Stimulated activated CD8-positive, alpha-beta memory T cell treated with anti-CD3 and anti-CD28 coated beads, Interleukin-15, amount 100 ng/mL, for 4 hours (primary cell): ENCODE measurements around the gene SNAP29.
A peak's percentile ranks its signal among the peaks of the same experiment; 100 is the strongest.
"Not testable (repeated sequence)": the region's sequence is repeated elsewhere in the genome, so short reads cannot be mapped to it uniquely, and the experiment has no call there.

Experiments used
- DNase-seq, 2 donors: peaks; one replicate each; pipeline ENCODE4 v3.0.0-alpha.2; 2020; ENCODE audit warnings: low read depth in 2 of 2

The SNAP29 gene

DNA sequence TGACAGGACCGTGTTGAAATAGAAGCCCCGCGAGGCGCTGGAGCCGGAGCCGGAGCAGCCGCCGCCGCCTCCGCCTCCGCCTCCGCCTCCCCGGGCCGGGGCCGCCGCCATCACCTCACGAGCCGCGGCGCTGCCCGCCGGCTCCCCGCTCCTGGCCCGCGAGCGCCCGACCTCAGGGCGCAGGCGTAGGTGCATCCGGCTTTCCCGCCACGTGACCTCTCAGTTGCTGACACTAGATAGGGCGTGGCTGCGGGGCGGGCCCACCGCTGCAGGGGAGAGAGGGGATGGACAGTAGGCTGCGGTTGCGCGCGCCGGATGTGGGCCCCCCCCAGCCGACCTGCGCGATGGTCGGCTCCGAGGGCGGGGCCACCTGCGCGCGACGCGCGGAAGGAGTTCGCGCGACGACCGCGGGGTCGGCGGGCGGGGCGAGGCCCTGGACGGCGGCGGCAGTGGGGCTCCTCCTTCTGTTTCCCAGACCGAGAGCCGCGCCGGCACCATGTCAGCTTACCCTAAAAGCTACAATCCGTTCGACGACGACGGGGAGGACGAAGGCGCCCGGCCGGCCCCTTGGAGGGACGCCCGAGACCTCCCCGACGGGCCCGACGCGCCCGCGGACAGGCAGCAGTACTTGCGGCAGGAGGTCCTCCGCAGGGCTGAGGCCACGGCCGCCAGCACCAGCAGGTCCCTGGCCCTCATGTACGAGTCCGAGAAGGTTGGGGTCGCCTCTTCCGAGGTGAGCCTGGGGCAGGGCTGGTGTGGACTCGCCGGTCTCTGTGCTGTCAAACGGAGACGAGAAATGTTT, at the start of gene SNAP29, which contains the start of gene PI4KA:
TSS of gene SNAP29 (plus strand) at position 393 of the 802 bp plus-strand sequence. CDS start at position 497, 104 bp downstream.
TSS of gene PI4KA (minus strand) at position 197 of the 802 bp plus-strand sequence. CDS start at position 111, 86 bp downstream.
- peak; percentile 95 to 96 for DNase-seq

DNA sequence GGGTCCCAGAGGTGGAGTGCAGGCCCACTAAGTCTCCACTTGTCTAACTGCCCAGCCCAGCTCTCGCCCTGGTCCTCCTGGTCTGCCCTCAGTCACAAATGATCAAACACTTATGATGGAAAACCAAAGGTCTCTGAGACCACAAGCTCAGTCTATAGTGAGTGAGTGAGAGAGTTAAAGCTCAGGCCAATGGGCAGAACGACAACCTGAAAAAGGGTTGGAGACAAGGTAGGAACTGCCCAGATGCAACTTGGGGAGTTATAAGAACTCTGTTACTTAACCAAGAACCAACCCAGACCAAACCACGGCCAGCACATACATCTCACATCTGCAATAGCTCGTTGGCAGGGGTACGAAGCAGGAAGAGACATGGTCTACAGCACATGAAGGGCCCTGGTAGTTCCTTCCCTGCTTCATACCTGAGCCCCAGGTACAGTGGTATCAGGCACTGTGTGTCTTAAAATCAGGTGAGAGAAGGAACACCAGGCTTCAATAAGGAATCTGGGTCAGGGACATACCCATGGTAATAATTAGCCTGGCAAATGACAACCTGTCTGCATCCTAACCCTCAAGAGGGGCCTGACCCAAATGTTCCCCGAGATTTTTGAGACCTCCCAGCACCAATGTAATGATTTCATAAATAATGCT, 49.1 kb upstream of the SNAP29 start:
- no peak for DNase-seq

DNA sequence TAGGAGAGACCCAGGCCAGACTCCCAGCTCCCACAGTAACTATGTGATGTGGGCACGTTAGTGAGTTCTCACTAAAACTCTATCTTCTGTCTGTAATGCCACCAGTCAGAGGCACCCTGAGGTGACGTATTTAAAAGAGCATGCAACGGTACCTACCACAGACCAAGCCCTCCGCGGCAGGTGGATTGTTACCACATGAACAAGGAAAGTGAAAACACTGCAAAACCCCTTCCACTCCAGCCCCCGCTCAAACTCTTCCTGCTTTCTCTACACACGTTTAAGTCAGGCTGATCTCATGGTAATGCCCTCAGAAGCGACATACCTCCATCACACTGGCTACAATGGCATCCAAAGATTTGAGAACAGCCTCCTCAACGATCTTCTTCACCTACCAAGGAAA, 48.2 kb upstream of the SNAP29 start:
- peak; percentile 1 to 9 for DNase-seq

DNA sequence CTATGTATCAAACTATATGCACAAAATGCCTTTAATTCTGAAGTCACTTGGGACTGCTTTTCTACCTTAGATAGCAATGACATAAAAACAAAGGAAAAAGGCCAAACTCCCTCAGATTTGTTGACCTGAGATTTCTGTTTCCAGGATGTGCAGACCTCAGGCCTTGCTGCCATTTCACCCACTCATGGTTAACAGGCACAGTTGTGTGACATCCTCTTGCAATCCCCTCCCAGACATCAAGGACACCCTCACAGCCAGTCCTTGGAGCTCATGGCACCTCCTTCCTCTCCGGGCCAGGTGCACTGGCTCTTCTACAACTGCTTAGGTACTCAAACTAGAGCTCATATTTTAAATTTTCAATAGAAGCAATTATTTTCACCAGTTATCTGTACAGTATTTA, 47.6 kb upstream of the SNAP29 start:
- no peak for DNase-seq

DNA sequence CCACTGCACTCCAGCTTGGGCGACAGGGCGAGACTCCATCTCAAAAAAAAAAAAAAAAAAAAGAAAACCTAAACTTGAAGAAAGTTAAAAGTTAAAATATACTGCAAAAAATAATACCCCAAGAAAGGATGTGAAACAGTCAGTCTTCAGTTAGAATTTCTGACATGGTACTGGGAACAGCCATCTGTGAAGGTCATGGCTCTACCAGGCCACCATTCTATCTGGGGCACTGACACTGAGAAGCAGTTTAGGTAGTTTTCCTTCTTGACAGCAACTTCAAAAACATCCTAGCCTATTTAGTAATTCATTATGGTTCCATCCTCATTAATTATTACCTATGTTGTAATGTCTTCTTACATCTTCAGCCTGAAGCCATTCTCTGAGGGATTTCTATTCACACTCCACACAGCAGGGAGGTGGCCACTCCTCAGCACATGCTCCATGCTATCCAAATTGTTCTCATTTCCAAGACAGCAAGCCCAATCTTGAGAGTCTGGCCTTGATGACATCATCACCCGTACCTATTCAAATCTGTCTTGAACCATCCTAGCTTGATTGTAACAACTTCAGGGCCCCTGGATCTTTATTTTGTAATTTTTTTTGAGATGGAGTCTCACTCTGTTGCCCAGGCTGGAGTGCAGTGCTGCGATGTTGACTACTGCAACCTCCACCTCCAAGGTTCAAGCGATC, 46.7 kb upstream of the SNAP29 start:
- no peak for DNase-seq

DNA sequence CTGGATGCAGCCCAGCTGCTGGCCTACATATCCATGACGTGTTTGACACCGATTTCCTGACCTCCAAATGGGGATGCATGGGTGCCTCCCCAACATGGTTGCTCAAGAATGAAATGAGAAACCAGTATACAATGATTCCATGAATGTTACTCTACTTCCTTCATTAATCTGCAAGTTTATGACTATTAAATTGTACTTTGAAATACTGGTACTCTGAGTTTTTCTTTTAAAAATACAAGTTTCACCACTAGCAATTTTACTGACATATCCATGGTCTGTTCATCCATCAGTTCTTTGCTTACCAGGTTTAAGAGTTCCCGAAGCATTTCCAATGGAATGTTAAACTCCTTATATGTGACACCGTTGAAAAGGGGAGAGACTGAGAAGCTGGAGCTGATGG, 45.8 kb upstream of the SNAP29 start:
- DNase-seq = no peak

DNA sequence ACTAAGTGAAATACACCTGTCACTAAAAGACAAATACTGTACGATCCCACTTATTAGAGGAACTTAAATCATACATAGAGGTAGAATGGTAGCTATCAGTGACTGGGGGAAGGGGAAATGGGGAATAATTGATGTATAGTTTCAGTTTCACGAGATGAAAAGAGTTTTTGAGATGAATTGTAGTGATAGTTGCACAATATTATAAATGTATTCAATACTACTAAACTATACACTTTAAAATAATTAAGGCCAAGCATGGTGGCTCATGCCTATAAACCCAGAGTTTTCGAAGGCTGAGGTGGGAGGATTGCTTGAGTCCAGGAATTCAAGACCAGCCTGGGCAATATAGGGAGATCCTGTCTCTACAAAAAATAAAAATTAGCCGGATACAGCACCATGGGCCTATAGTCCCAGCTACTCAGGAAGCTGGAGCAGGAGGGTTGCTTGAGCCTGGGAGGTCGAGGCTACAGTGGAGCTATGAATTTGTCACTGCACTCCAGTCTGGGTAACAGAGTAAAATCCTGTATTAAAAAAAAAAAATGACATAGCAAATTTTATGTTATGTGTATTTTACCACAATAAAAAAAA, 44.5 kb upstream of the SNAP29 start:
- DNase-seq = no peak

DNA sequence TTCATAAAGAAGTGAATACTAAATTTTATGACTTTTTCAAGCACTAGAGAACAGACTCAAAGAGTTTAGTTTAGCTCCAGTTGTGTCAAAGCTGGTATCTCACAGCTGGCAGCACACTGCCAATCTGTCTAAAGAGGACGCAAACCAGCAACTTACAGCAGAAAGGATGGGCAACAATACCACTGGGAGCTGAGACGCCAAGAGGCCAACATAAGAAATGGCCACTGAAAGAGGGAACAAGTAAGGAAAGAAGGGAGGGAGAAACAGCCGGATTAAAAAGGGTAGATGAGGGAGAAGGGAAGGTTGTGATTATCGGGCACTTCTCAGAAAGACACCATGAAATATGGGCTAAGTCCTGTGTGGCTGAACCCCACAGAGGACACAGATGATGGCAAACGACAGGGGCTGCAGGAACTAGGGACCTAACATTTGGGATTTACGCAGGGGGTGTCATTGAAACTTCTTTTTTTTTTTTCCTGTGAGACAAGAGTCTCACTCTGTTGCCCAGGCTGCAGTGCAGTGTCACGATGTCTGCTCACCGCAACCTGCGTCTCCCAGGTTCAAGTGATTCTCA, 43.2 kb upstream of the SNAP29 start:
- DNase-seq = no peak

DNA sequence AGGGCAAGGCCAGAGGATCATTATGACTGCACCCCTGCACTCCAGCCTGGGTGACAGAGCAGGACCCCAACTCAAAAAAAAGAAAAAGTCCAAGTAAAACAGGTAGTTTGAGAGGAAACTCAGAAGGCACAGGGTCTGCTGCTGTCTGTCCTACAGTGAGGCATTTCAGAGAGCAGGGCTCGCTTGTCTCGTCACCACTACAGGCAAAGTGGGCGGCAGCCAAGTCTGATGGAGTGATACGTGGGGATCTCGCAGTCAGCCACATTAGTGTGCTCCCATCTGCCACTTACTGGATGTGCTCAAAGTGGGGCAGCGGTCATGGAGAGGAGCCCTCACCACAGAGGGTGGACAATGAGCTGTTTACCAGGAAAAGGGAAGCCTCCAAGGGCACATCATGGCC, 42.2 kb upstream of the SNAP29 start:
- no peak for DNase-seq

DNA sequence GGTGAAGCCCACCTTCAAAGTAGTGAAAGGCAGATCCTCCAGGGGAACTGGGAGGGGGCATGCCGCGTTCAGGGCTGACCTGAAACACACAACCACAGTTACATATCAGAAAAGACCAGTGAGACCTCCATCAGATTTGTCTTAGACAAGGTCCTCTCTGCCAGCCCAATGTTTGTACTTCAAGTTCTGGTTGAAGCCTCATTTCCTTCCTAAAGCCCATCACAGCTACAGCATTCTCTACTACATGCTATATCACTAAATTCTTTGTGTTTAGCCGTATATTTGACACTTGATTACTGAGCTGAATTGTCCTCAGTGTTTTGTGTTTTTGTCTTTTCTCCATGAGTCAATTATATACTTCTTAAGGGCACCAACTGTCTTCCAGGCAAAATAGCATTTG, 40.3 kb upstream of the SNAP29 start:
- DNase-seq = no peak

DNA sequence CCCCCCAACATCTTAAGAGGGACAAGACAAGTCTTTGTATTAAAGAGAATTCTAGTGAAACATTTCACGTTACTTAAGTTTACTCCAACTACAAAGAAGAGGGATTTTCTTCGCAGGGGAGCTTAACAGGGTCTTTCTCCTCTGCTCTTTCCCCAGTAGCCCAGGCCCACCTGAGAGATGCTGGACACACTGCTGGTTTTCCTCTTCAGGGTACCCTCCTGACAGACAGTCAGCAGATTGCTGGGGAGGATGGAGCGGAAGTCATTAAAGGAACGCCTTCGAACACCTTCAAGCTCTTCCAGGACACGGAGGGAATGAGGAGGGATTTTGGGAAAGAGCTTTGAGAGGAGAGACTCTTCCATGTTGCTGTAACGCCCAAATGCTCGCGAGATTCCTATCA, 39.3 kb upstream of the SNAP29 start:
- no peak for DNase-seq

DNA sequence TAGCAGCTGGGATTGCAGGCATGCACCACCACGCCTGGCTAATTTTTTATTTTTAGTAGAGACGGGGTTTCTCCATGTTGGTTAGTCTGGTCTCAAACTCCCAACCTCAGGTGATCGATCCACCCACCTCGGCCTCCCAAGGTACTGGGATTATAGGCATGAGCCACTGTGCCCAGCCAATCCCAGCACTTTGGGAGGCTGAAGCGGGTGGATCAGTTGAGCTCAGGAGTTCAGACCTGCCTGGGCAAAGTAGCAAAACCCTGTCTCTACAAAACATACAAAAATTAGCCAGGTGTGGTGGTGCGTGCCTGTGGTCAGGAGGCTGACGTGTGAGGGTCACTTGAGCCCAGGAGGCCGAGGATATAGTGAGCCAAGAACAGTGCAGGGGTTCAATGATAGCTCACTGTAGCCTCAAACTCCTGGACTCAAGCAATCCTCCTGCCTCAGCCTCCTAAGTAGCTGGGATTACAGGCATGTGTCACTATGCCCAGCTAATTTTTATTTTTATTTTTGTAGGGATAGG, 37.0 kb upstream of the SNAP29 start:
- DNase-seq = not testable (repeated sequence)

DNA sequence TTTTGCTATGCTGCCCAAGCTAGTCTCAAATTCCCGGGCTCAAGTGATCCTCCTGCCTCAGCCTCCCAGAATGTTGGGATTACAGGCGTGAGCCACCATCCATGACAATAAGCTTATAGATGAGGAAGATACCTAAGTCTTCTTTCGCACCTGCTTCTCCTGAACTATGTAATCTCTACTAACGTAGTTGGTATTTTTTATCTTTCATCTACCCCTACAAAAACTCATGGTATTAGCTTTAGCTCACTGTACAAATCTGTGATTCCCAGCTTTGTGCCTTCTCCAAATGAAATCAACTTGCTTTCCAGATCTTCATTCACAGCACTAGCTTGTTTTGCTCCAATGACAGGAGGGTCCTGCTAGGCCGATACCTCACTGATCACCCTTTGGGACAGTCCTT, 36.6 kb upstream of the SNAP29 start:
- DNase-seq = no peak

DNA sequence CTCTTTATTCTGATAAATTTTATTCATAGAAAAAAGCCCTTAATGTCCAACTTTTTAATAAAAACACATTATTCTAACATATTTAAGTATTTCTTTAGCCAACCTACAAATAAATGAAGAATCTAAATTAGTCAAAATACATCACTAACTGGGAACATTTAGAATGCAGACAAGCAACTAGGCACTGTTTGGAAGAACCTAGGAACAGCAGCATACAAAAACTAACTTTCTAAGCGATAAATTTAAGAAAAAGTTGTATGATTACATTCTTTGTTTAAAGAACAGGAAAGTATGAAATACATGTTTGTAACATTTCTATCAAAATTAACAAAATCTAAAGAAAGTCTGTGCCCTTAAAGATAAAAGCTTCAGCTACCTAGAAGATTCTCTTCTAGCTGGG, 35.5 kb upstream of the SNAP29 start:
- DNase-seq = no peak

DNA sequence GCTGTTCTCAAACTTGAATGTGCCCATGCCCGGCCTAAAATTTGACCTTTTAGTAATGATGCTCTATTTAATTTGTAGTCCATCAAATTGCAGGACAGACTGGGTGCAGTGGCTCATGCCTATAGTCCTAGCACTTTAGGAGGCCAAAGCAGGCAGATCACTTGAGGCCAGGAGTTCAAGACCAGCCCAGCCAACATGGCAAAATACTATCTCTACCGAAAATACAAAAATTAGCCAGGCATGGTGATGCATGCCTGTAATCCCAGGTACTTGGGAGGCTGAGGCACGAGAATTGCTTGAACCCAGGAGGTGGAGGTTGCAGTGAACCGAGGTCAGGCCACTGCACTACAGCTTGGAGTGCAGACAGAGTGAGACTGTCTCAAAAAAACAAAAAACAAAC, 33.6 kb upstream of the SNAP29 start:
- DNase-seq = not testable (repeated sequence)

DNA sequence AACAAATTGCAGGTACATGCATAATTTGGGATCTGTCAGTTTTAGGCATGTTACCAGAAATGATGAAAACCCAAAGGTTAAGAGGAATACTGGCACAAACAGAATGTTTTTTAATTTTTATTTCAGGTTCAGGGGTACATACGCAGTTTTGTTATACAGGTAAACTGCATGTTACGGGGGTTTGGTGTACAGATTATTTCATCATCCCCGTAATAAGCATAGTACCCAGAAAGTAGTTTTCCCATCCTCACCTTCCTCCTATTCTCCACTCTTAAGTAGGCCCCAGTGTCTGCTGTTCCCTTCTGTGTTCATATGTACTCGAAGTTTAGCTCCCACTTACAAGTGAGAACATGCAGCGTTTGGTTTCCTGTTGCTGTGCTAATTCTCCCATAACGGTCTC, 33.2 kb upstream of the SNAP29 start:
- no peak for DNase-seq

DNA sequence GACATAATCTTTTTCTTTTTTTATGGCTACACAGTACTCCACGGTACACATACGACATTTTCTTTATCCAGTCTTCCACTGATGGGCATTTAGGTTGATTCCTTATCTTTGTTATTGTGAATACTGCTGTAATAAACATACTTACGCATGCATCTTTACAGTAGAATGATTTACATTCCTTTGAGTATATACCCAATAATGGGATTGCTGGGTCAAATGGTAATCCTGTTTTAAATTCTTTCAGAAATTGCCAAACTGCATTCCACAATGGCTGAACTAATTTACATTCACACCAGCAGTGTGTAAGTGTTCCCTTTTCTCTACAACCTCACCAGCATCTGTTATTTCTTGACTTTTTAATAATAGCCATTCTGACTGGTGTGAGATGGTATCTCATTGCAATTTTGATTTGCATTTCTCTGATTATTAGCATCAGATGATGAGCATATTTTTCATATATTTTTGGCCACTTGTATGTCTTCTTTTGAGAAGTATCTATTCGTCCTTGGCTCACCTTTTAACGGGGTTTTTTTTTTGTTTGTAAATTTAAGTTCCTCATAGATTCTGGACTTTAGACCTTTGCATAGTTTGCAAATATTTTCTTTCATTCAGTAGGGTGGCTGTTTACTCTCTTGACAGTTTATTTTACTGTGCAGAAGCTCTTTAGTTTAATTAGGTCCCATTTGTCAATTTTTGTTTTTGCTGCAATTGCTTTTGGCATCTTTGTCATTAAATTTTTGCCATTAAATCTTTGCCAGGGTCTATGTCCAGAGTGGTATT, 32.2 kb upstream of the SNAP29 start:
- not testable (repeated sequence) for DNase-seq

DNA sequence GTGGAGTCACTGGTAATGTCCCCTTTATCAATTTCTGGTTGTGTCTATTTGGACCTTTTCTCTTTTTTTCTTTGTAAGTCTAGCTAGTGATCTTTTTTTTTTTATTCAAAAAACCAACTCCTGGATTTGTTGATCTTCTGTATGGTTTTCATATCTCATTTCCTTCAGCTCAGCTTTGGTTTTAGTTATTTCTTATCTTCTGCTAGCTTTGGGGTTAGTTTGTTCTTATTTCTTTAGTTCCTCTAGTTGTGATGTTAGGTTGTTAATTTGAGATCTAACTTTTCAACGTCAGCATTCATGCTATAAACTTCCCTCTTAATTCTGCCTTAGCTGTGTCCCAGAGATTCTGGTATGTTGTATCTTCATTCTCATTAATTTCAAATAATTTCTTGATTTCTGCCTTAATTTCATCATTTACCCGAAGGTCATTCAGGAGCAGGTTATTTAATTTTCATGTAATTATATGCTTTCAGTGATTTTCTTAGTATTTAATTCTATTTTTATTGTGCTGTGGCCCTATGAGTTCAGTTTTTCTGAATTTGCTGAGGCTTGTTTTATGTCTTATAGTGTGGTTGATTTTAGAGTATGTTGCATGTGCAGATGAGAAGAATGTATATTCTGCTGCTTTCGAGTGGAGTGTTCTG, 29.2 kb upstream of the SNAP29 start:
- DNase-seq = no peak

DNA sequence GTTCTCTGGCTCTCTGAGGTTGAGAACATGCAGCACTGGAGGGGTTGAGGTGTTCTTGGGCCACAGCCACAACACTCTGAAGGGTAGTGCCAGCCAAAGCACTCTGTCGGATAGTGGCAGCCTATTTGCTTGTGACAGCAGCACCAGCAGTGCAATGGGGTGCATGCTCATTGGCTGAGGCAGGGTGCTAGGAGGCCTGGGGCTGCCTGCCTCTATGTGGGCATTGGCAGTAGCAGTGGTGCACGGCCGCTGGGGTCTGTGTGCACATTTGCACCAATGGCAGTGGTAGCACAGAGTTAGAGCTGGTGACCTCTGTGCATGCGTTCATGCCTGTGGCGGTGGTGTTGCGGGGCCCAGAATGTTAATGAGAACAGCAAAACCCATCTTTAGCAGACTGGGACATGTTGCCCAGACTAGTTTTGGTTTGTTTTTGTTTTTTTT, 25.6 kb upstream of the SNAP29 start:
- DNase-seq = no peak

DNA sequence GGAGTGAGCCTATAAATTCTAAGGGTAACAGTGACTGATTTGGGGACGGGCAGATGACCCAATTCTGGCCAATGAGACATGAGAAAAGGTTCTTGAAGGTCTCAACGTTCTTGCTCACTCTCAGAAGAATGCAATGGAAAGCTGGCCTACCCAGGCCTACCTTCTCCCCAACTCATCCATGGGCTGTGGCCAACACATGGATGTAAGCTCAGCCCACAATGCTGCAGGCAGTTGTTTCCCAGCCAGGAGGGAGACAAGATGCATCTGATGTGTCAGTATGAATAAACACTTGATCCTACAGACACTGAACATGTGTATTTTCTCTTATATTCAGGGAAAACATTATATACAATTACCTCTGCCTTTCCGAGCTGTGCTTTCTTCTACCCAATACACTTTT, 24.6 kb upstream of the SNAP29 start:
- DNase-seq = no peak
